ENCODE results near the gene NFATC2. TPM values are rescaled to one million over a fixed set of nuclear protein-coding genes. Genes with fewer than 3 reads are reported as not detected.

Gene NFATC2
- total RNA-seq, 1 donor from 2014 or later = 3.9 TPM

- Histone ChIP-seq H4K20me1 (ENCODE audit: insufficient read depth, low read length) (no peaks in the 10 kb centered on the region), H2AFZ (ENCODE audit: low read depth, low read length) (no peak overlapping the region), H3K9me3 (ENCODE audit: insufficient read depth, low read depth, low read length) (no peaks in the 10 kb centered on the region), H3K36me3 (ENCODE audit: insufficient read depth, low read length) (no peaks in the 10 kb centered on the region), H3K79me2 (ENCODE audit: insufficient read depth, low read length) (no peaks in the 10 kb centered on the region), H3K4me2 (ENCODE audit: low read length) (no peak overlapping the region), H3K9ac (ENCODE audit: low read length) (no peak overlapping the region), H3K4me1 (ENCODE audit: insufficient read depth, low read length) (peaks cover 4% of the 10 kb centered on the region), H3K27me3 (ENCODE audit: insufficient read depth, low read length) (no peaks in the 10 kb centered on the region), H3K4me3 (ENCODE audit: insufficient read depth, low read depth, low read length) (no peak overlapping the region), H3K27ac (ENCODE audit: low read depth, low read length) (no peak overlapping the region)
- Mint-ChIP-seq H3K36me3 (ENCODE audit: low read depth, unreplicated experiment) (peaks cover 4% of the 10 kb centered on the region), H3K4me3 (ENCODE audit: unreplicated experiment) (no peak overlapping the region), H3K27ac (ENCODE audit: unreplicated experiment) (peak overlapping the region; percentile 30), H3K27me3 (ENCODE audit: low read depth, unreplicated experiment) (no peaks in the 10 kb centered on the region), H3K4me1 (ENCODE audit: low read depth, unreplicated experiment) (peaks cover 18% of the 10 kb centered on the region), H3K9me3 (ENCODE audit: unreplicated experiment) (no peaks in the 10 kb centered on the region)
- TF ChIP-seq CTCF (IDR thresholded peaks at IDR 0.05; ENCODE audit: insufficient read depth, low read depth, low read length) (no peak), EZH2 (IDR thresholded peaks at IDR 0.05; ENCODE audit: insufficient read depth, low read length) (no peak)
- no peak for DNase-seq (ENCODE audit: low read depth)
- FAIRE-seq = no peak
These were observed 123.3 kb downstream of the NFATC2 start for GRCh38 chr20:51419231-51419630.

DNA sequence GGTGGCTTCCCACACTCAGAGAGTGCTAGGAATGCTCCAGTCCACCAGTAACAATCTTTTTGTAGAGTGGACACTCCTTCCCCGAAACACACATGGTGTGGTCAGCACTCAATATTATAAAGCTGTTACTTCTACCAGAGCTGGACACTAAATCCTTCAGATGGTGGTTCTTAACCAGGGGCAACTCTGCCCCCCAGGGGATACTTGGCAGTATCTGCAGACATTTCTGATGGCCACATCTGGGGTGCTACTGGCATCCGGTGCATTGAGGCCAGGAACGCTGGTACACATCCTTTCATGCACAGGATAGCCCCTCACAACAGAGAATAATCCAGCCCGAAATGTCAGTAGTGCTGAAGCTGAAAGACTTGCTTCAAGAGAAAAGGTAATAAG lies 124.4 kb downstream of the NFATC2 start:
- H3K4me1 Mint-ChIP-seq (ENCODE audit: low read depth, unreplicated experiment) = peaks cover 8% of the 10 kb centered on the region
- no peak overlapping the region for H2AFZ ChIP-seq (ENCODE audit: low read depth, low read length)
- H3K27me3 Mint-ChIP-seq (ENCODE audit: low read depth, unreplicated experiment) = no peaks in the 10 kb centered on the region
- no peak overlapping the region for H3K4me3 Mint-ChIP-seq (ENCODE audit: unreplicated experiment)
- no peak overlapping the region for H3K4me3 ChIP-seq (ENCODE audit: insufficient read depth, low read depth, low read length)
- no peak for FAIRE-seq
- H3K36me3 Mint-ChIP-seq (ENCODE audit: low read depth, unreplicated experiment) = peaks cover 4% of the 10 kb centered on the region
- H3K27ac ChIP-seq (ENCODE audit: low read depth, low read length) = no peak overlapping the region
- no peaks in the 10 kb centered on the region for H3K9me3 ChIP-seq (ENCODE audit: insufficient read depth, low read depth, low read length)
- H3K27me3 ChIP-seq (ENCODE audit: insufficient read depth, low read length) = no peaks in the 10 kb centered on the region
- peaks cover 5% of the 10 kb centered on the region for H3K4me1 ChIP-seq (ENCODE audit: insufficient read depth, low read length)
- no peak overlapping the region for H3K4me2 ChIP-seq (ENCODE audit: low read length)
- H3K79me2 ChIP-seq (ENCODE audit: insufficient read depth, low read length) = no peaks in the 10 kb centered on the region
- no peaks in the 10 kb centered on the region for H3K36me3 ChIP-seq (ENCODE audit: insufficient read depth, low read length)
- H3K9me3 Mint-ChIP-seq (ENCODE audit: unreplicated experiment) = no peaks in the 10 kb centered on the region
- H3K9ac ChIP-seq (ENCODE audit: low read length) = no peak overlapping the region
- no peak overlapping the region for H3K27ac Mint-ChIP-seq (ENCODE audit: unreplicated experiment)
- DNase-seq (ENCODE audit: low read depth) = no peak
- TF ChIP-seq EZH2 (IDR thresholded peaks at IDR 0.05; ENCODE audit: insufficient read depth, low read length) (no peak), CTCF (IDR thresholded peaks at IDR 0.05; ENCODE audit: insufficient read depth, low read depth, low read length) (no peak)
- no peaks in the 10 kb centered on the region for H4K20me1 ChIP-seq (ENCODE audit: insufficient read depth, low read length)

GRCh38 chr20:51417250-51418136 lies 125.0 kb downstream of the NFATC2 start:
- Histone ChIP-seq H2AFZ (ENCODE audit: low read depth, low read length) (no peak overlapping the region), H3K4me1 (ENCODE audit: insufficient read depth, low read length) (peaks cover 10% of the 10 kb centered on the region), H3K79me2 (ENCODE audit: insufficient read depth, low read length) (no peaks in the 10 kb centered on the region), H3K4me2 (ENCODE audit: low read length) (no peak overlapping the region), H3K27me3 (ENCODE audit: insufficient read depth, low read length) (no peaks in the 10 kb centered on the region), H3K4me3 (ENCODE audit: insufficient read depth, low read depth, low read length) (no peak overlapping the region), H3K9ac (ENCODE audit: low read length) (no peak overlapping the region), H3K36me3 (ENCODE audit: insufficient read depth, low read length) (no peaks in the 10 kb centered on the region), H3K9me3 (ENCODE audit: insufficient read depth, low read depth, low read length) (no peaks in the 10 kb centered on the region), H3K27ac (ENCODE audit: low read depth, low read length) (no peak overlapping the region), H4K20me1 (ENCODE audit: insufficient read depth, low read length) (no peaks in the 10 kb centered on the region)
- no peaks in the 10 kb centered on the region for H3K27me3 Mint-ChIP-seq (ENCODE audit: low read depth, unreplicated experiment)
- no peak for DNase-seq (ENCODE audit: low read depth)
- H3K27ac Mint-ChIP-seq (ENCODE audit: unreplicated experiment) = no peak overlapping the region
- no peak overlapping the region for H3K4me3 Mint-ChIP-seq (ENCODE audit: unreplicated experiment)
- no peak for TF ChIP-seq CTCF (IDR thresholded peaks at IDR 0.05; ENCODE audit: insufficient read depth, low read depth, low read length)
- TF ChIP-seq EZH2 (IDR thresholded peaks at IDR 0.05; ENCODE audit: insufficient read depth, low read length) = no peak
- H3K9me3 Mint-ChIP-seq (ENCODE audit: unreplicated experiment) = no peaks in the 10 kb centered on the region
- peaks cover 4% of the 10 kb centered on the region for H3K36me3 Mint-ChIP-seq (ENCODE audit: low read depth, unreplicated experiment)
- no peak for FAIRE-seq
- peaks cover 10% of the 10 kb centered on the region for H3K4me1 Mint-ChIP-seq (ENCODE audit: low read depth, unreplicated experiment)

Measured in astrocyte (in vitro differentiated cells and primary cell).